SK-MEL-5 (cell line): ENCODE data around the gene CD40. TPM values are rescaled to one million over a fixed set of nuclear protein-coding genes. Genes with fewer than 3 reads are reported as not detected.

Experiments used
- DNase-seq: peaks from one replicate; pipeline ENCODE4 v3.0.0-alpha.2; 2016; ENCODE audit warnings: low read depth, low spot score
- in situ Hi-C: cut with HindIII; loops from 2 replicates; pipeline ENCODE4 v1.10.0; 2016; ENCODE audit warnings: low sequenced_read_pairs, high pct_unique_total_duplicates, low pct_unique_long_range_greater_than_20kb
- total RNA-seq: library from RNA; depleted of rRNA; stranded (reverse); fragments of >200 nt; shearing (Covaris generic); gene quantifications from 2 replicates; pipeline ENCODE4 v1.2.3, GENCODE V29; 2014; rRNA removed

Gene CD40
- total RNA-seq, 1 experiment from 2014 or later: not detected

DNA sequence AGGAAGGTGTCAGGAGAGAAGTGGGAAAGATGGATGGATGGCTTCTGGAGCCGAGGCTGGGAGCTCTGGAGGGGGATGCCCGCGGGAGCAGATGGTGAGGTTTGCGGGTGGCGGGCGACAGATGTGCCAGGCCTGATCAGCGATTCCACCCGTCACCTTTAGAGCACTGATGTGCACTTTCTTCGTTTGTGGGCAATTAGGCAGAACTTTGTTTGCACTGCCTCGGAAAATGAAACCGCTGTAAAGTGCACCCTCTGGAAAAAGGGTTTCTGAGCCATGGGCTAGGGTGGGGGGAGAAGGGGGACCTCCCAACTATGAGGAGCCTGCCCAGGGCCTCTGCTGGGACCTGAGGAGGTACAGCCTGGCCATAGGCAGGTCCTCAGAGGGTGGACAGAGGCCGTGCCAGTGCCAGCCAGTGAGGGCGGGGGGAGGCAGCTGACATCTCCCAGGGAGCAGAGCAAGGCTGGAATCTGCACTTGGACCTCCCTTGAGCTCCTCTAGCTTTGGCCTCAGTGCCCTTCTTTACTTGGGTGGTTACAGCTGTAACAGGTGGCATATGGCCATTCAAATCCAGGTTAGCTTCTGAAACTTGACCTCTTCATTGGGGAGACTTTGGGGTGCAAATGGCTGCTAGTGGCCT is 58.7 kb downstream of the CD40 start:
- in situ Hi-C loops: no loop called here

DNA sequence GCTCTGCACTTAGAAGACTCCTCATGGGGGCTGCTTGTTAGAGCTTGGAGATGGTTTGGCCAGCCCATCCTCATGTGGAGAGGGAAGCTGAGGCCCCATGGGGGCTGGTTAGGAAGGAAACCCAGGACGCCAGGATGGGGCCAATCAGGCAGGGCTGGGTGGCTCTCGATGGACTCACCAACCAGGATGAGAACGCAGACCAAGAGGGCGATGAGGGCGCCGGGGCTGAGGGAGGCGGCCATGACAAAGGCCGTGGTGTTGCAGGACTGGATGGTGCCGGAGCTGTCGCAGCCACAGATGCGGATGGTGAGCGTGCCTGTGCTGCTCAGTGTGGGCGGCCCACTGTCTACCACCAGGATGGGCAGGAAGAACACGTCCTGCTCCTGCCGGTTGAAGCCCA is 59.7 kb downstream of the CD40 start:
- in situ Hi-C loops: no loop called here
- no peak for DNase-seq

More for the DNA sequence above, 58.7 kb downstream of the CD40 start:
- DNase-seq: no peak

DNA sequence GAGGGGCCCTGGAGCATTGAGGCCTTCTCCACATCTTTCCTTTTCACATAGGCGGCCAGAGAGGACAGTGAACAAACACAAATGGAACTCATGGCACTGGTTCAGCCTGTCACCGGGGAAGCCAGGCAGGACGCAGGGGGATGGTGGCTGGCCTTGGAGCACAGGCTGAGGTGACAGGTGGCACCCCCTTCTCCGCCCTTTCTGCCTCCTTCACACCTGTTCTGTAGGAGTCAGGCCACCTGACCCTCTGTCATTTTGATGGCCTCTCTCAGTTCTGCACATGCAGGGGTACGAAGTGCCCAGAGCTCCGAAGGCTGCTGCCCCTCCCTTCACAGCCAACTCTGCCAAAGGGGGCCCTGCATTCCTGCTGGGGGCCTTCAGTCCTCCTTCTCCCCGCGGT is 60.8 kb downstream of the CD40 start:
- in situ Hi-C loops: no loop called here
- DNase-seq: no peak

Other genes with a start within 250 kb of the CD40 start
- 11.5 and 13.7 TPM in 2 replicates for gene ZSWIM1, start 237.1 kb upstream of the CD40 start, total RNA-seq
- gene SPATA25, start 230.7 kb upstream of the CD40 start, total RNA-seq: 1.3 and 2.2 TPM in 2 replicates
- gene NEURL2, start 227.1 kb upstream of the CD40 start, total RNA-seq: 7.1 and 8.9 TPM in 2 replicates
- 447 and 457 TPM in 2 replicates for gene CTSA, start 227.0 kb upstream of the CD40 start, total RNA-seq
- gene PLTP, start 206.2 kb upstream of the CD40 start, total RNA-seq: 18.5 and 19.9 TPM in 2 replicates
- 9.2 and 10.9 TPM in 2 replicates for gene PCIF1, start 183.6 kb upstream of the CD40 start, total RNA-seq
- gene ZNF335, start 146.1 kb upstream of the CD40 start, total RNA-seq: 8.4 and 10.1 TPM in 2 replicates
- not detected in 2 replicates for gene MMP9, start 109.4 kb upstream of the CD40 start, total RNA-seq
- 0.74 and 1.5 TPM in 2 replicates for gene SLC12A5, start 89.1 kb upstream of the CD40 start, total RNA-seq
- 15.9 and 16.6 TPM in 2 replicates for gene NCOA5, start 28.4 kb upstream of the CD40 start, total RNA-seq
- not detected in 2 replicates for gene CDH22, start 190.2 kb downstream of the CD40 start, total RNA-seq